Heart right ventricle (tissue), 16 donors: Measurements from ENCODE around the gene ADGRA3. TPM values are rescaled to one million over a fixed set of nuclear protein-coding genes. Genes with fewer than 3 reads are reported as not detected.
A peak's percentile ranks its signal among the peaks of the same experiment; 100 is the strongest.

Experiments
- ATAC-seq, 8 donors: fragments of 200-7000 bp; cut with Tn5 transposase; one replicate each; pipeline ENCODE4 v1.9.1; 2020; ENCODE audit warnings: mild to moderate bottlenecking in 8 of 8, moderate library complexity in 8 of 8, moderate number of reproducible peaks in 1 of 8
- DNase-seq, 2 donors: peaks; one replicate each; pipeline ENCODE4 v3.0.0-alpha.2; 2020
- H3K27ac ChIP-seq, 10 donors: fragments of 200-600 bp; sonication (generic) in 2 of 10; one replicate each; pipeline versions ENCODE4 v1.5.0 to v1.8.0; 2020 to 2022; ENCODE audit warnings: mild to moderate bottlenecking in 3 of 10
- H3K27me3 ChIP-seq, 7 donors: fragments of 200-600 bp; one replicate each; pipeline ENCODE4 v1.8.0; 2021 to 2022; ENCODE audit warnings: mild to moderate bottlenecking in 2 of 7
- H3K36me3 ChIP-seq, 9 donors: fragments of 200-600 bp; sonication (generic) in 1 of 9; one replicate each; pipeline versions ENCODE4 v1.5.0 to v1.8.0; 2020 to 2022; ENCODE audit warnings: mild to moderate bottlenecking in 2 of 9
- H3K4me1 ChIP-seq, 9 donors: fragments of 200-600 bp; sonication (generic) in 1 of 9; one replicate each; pipeline versions ENCODE4 v1.5.0 to v1.8.0; 2020 to 2022; ENCODE audit warnings: mild to moderate bottlenecking in 4 of 9
- H3K4me3 ChIP-seq, 10 donors: fragments of 200-600 bp; sonication (generic) in 2 of 10; one replicate each; pipeline versions ENCODE4 v1.5.0 to v1.8.0; 2020 to 2022; ENCODE audit warnings: mild to moderate bottlenecking in 7 of 10, moderate library complexity in 2 of 10
- H3K9me3 ChIP-seq, 11 donors: fragments of 200-600 bp in 10 of 11; sonication (generic) in 2 of 11; one replicate each; pipeline versions ENCODE4 v1.5.0 to v1.8.0; 2013 to 2022; ENCODE audit warnings: mild to moderate bottlenecking in 2 of 11, control low read depth in 1 of 11, moderate library complexity in 1 of 11
- WGBS, 2 donors: extraction: QIAGEN DNeasy Blood & Tissue Kit; methylation state at CpG; one replicate each; pipeline ENCODE4 v1.1.7; 2013; ENCODE audit warnings: inconsistent platforms in 1 of 2; 5-methylcytosine and 5-hydroxymethylcytosine counted together
- intact Hi-C, 10 donors: fragments of 100-400 bp; cut with DNase I; formaldehyde crosslinking; loops; one replicate each; pipeline versions ENCODE4 v1.11.1 to v1.14.2; 2022
- polyA plus RNA-seq, 2 donors: library from polyadenylated mRNA; stranded (reverse); fragments of 200-250 nt; gene quantifications; one replicate each; pipeline ENCODE4 v1.2.3, GENCODE V29; 2013
- total RNA-seq, 10 donors: library from RNA; stranded (reverse); fragmentation: NEBNext Ultra II Directional in 3 of 10; extraction: Animal tissue kit (Norgen Biotek cat#: 25700) in 3 of 10; gene quantifications; one replicate each; pipeline versions ENCODE4 v1.2.1 to v1.2.4, GENCODE V29; 2021 to 2023
- TF ChIP-seq, protein P1 (sequence below), 9 donors: fragments of 200-600 bp; sonication (generic) in 2 of 9; IDR thresholded peaks; one replicate each; pipeline versions ENCODE4 v1.5.0 to v1.8.0; 2021 to 2022; ENCODE audit warnings: antibody characterized with exemption in 9 of 9, mild to moderate bottlenecking in 5 of 9, moderate library complexity in 1 of 9
- donor health status: Arrhythmogenic right ventricular cardiomyopathy.
- donor health status: ischemic (EF 13 %, LVEDD 7.1; RV severe dilation, severe dysfunction).
- donor health status: healthy with polysubstance abuse.
- donor health status: DM: no; HTN: yes; CAD: no.
- donor health status: DM: no; HTN: no; CAD: no.
- donor health status: ischemic (EF 25% LVEDD 6.9; RV normal size, moderate dysfunction).
- donor health status: ischemic (EF 25% LVEDD 5.7; RV mildly dilated, moderate dysfunction).
- donor health status: healthy.
- donor health status: DM: yes; HTN: yes; CAD: no.
- donor health status: Ischemic cardiomyopathy.
- donor health status: ischemic (EF 35%, LVEDD 5.7; RV mildly dilated, moderate dysfunction).
- donor health status: nonischemic (EF 11% LVEDD 7.7; RV severe dilation, severe dysfunction).
- donor health status: DM: yes; HTN: yes; CAD: no.
- donor health status: PGD.
- donor health status: ischemic (EF 29% LVEDD 5.4; RV normal size, mild dysfunction).
- donor health status: nonischemic (EF 23%, LVEDD 6.1; RV moderate dilation, normal function).

ADGRA3 gene
- total and polyA plus RNA-seq, 12 donors = 4.9 to 29.5 (median 20.8) TPM

DNA sequence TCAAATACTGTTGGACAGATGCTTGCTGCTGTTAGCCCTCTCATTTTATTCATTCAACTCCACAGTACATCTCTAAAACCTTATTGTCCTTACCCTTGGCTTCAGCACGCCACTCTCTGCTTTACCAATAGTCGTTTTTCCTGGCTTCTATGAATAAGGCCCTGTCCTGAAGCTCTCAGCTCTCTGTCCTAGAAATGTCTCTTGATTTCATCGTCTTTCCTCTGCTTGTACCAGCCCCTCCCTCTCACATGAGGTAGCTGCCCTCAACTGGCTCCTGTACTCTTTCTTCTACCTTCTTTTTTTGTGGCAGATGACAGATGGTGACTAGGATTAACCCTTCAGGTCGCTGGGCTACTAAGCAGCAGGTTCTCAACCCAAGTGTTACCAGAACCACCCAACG lies 11.4 kb downstream of the ADGRA3 start:
- no peak overlapping the region for H3K4me3 ChIP-seq
- WGBS, 2 donors = 76% methylated on average over 5 of the region's 5 CpGs
- H3K27ac ChIP-seq = no peak overlapping the region
- ATAC-seq = no peak
- no peaks in the 10 kb centered on the region for H3K27me3 ChIP-seq
- TF ChIP-seq, protein P1, sequence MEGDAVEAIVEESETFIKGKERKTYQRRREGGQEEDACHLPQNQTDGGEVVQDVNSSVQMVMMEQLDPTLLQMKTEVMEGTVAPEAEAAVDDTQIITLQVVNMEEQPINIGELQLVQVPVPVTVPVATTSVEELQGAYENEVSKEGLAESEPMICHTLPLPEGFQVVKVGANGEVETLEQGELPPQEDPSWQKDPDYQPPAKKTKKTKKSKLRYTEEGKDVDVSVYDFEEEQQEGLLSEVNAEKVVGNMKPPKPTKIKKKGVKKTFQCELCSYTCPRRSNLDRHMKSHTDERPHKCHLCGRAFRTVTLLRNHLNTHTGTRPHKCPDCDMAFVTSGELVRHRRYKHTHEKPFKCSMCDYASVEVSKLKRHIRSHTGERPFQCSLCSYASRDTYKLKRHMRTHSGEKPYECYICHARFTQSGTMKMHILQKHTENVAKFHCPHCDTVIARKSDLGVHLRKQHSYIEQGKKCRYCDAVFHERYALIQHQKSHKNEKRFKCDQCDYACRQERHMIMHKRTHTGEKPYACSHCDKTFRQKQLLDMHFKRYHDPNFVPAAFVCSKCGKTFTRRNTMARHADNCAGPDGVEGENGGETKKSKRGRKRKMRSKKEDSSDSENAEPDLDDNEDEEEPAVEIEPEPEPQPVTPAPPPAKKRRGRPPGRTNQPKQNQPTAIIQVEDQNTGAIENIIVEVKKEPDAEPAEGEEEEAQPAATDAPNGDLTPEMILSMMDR (IDR thresholded peaks at IDR 0.05) = no peak
- DNase-seq = no peak
- no peaks in the 10 kb centered on the region for H3K36me3 ChIP-seq
- intact Hi-C loops = no loop called here
- H3K4me1 ChIP-seq = peaks cover 0 to 22% (median 11%) of the 10 kb centered on the region in 9 donors
- H3K9me3 ChIP-seq = no peaks in the 10 kb centered on the region

- no peak for DNase-seq
- no peak overlapping the region for H3K27ac ChIP-seq
- peak in 1 of 8 donors; percentile 57 for ATAC-seq
- WGBS, 2 donors = 86% methylated on average over 3 of the region's 3 CpGs
- no peak overlapping the region for H3K4me3 ChIP-seq
- H3K27me3 ChIP-seq = no peaks in the 10 kb centered on the region
- H3K4me1 ChIP-seq = peaks cover 0 to 23% (median 16%) of the 10 kb centered on the region in 9 donors
- intact Hi-C loops = no loop called here
- H3K36me3 ChIP-seq = no peaks in the 10 kb centered on the region
- TF ChIP-seq, protein P1 (IDR thresholded peaks at IDR 0.05) = no peak
- H3K9me3 ChIP-seq = no peaks in the 10 kb centered on the region
Measured at GRCh38 chr4:22502895-22503814, 12.7 kb downstream of the ADGRA3 start.

DNA sequence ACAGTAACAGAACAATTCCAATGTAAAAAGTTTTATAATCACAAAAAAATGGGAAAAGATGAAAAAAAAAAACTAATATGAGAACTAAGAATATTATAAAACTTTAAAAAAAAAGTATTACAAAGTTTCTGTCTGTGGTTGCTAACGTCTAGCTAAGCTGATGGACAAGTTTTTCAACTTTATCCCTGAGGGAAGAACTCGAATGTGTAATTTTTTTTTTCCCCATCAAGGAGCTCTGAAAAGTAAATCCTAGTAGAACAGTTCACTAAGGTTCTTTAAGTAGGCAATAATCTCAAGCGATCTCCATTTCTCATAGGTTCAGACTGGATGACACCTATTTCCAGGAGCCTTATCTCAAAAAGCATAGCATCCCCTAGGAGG lies 14.2 kb downstream of the ADGRA3 start:
- ATAC-seq = no peak
- H3K36me3 ChIP-seq = no peaks in the 10 kb centered on the region
- H3K9me3 ChIP-seq = no peaks in the 10 kb centered on the region
- intact Hi-C loops = no loop called here
- H3K4me1 ChIP-seq = peaks cover 0 to 18% (median 8%) of the 10 kb centered on the region in 9 donors
- DNase-seq = no peak
- TF ChIP-seq, protein P1 (IDR thresholded peaks at IDR 0.05) = no peak
- no peaks in the 10 kb centered on the region for H3K27me3 ChIP-seq
- no peak overlapping the region for H3K4me3 ChIP-seq
- WGBS, 2 donors = 52 to 56% methylated on average over 3 of the region's 3 CpGs
- H3K27ac ChIP-seq = no peak overlapping the region

DNA sequence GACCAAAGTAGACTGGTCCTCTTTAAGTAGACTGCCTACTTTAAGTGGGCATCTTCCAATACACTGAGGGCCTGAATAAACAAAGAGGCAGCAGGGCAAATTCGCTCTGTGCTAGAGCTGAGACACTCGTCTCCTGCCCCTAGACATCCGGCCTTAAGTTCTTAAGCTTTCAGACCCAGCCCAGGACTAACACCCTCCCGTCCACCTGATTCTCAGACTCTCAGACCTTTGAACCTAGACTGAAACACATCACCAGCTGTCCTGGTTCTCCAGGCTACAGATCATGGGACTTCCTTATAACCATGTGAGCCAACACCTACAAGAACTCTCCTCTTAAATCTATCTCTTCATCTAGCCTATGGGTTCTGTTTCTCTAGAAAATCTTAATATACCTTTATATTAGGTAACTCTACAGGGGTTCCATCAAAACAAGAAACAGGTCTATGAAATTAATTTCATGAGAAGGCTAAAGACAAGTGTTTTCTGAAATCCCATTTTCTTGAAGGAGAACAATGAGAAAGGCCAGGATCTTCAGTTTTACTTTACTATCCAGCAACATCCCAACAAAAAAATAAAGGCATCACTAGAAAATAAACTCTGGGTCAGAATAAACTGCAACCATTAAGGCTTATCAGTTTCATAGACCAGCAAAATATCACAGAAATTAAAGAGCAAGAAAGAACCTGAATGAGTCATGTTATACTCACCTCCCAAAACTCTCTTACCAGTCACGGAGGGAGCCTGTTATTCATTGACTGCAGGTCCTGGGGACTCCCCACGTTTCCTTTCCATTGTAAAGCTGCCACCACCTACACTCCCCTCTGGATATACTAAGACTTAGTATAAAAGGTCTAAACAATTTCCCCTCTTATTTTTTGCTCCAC lies 14.8 kb downstream of the ADGRA3 start:
- no peaks in the 10 kb centered on the region for H3K9me3 ChIP-seq
- intact Hi-C loops = no loop called here
- TF ChIP-seq, protein P1 (IDR thresholded peaks at IDR 0.05) = no peak
- no peaks in the 10 kb centered on the region for H3K27me3 ChIP-seq
- H3K36me3 ChIP-seq = no peaks in the 10 kb centered on the region
- no peak overlapping the region for H3K4me3 ChIP-seq
- ATAC-seq (no peak), DNase-seq (no peak)
- H3K27ac ChIP-seq = peak overlapping the region in 3 of 10 donors; percentile 4 to 54 (median 7)
- WGBS, 2 donors = 78 to 82% methylated on average over 6 of the region's 6 CpGs
- H3K4me1 ChIP-seq = peaks cover 0 to 18% (median 8%) of the 10 kb centered on the region in 9 donors
